ENCODE results near the gene ANTXRL. TPM values are rescaled to one million over a fixed set of nuclear protein-coding genes. Genes with fewer than 3 reads are reported as not detected.
A peak's percentile ranks its signal among the peaks of the same experiment; 100 is the strongest.

Gene ANTXRL
- total RNA-seq, 4 donors from 2014 or later: 0.27 TPM; not detected in 3

DNA sequence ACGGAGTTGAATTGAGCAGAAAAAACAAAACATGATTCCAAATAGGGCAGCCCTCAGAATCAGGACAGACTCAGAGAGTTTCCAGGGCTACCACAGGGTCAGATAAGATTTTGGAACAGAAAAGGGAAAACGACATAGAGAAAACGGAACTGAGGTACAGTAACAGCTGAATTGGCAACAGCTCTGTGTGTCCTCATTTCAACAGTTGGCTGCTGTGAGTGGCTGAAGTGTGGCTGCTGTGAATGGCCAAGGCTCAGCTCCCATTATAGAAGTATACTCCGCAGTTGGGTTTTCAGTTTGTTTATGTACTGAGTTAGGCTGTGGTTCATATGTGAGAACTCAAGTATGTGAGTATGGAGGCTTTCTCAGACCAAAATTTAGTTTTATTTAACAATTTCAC is 32.0 kb downstream of the ANTXRL start:
- H3K4me1 ChIP-seq: no peaks in the 10 kb centered on the region
- no peaks in the 10 kb centered on the region for H3K9me3 ChIP-seq
- no peaks in the 10 kb centered on the region for H3K27me3 ChIP-seq
- intact Hi-C loops (cut with DNase I; ENCODE audit: low total_unique reads): no loop called here
- H3K27ac ChIP-seq: no peak overlapping the region
- no peaks in the 10 kb centered on the region for H3K36me3 ChIP-seq
- no peak overlapping the region for H3K4me3 ChIP-seq
- no peak for DNase-seq
- no peak for TF ChIP-seq POLR2A (IDR thresholded peaks at IDR 0.05)
- TF ChIP-seq, protein P1, sequence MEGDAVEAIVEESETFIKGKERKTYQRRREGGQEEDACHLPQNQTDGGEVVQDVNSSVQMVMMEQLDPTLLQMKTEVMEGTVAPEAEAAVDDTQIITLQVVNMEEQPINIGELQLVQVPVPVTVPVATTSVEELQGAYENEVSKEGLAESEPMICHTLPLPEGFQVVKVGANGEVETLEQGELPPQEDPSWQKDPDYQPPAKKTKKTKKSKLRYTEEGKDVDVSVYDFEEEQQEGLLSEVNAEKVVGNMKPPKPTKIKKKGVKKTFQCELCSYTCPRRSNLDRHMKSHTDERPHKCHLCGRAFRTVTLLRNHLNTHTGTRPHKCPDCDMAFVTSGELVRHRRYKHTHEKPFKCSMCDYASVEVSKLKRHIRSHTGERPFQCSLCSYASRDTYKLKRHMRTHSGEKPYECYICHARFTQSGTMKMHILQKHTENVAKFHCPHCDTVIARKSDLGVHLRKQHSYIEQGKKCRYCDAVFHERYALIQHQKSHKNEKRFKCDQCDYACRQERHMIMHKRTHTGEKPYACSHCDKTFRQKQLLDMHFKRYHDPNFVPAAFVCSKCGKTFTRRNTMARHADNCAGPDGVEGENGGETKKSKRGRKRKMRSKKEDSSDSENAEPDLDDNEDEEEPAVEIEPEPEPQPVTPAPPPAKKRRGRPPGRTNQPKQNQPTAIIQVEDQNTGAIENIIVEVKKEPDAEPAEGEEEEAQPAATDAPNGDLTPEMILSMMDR (IDR thresholded peaks at IDR 0.05): no peak

DNA sequence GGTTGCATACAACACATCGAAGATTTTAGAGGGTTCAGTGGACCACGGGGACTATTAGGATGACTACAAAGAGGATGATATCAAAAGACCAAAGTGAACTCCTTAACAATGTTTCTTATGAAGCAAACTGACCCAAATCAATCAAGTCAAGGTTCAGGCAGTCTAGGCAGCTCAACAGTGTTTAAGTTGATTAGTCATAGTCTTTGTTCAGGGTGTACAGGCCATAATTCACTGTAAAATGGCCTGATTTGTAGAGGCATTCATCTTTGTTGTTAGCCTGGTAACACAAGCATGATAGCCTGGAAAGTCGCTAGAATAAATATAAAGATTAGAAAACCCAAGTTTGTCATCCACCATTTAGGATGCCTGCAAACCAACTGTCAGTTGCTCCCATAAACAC is 32.6 kb downstream of the ANTXRL start:
- intact Hi-C loops (cut with DNase I; ENCODE audit: low total_unique reads): no loop called here
- Histone ChIP-seq H3K36me3 (no peaks in the 10 kb centered on the region), H3K27me3 (no peaks in the 10 kb centered on the region)

DNA sequence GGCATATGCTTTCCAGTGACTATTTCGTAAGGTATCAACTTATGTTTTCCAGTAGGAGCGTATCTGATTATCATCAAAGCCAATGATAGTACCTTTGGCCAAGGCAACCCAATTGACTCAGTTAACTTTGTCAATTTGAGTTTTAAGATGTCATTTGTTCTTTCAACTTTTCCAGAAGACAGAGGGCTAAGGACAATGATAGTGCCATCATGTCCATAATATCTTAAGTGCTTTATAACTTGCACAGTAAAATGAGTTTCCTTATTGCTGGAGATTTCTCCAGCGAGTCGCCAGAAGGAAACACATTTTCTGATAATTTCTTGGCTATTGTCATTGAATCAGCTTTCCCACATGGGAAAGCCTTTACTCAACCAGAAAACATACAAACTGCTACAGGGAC is 35.0 kb downstream of the ANTXRL start:
- no peaks in the 10 kb centered on the region for H3K4me1 ChIP-seq
- TF ChIP-seq, protein P1 (IDR thresholded peaks at IDR 0.05): no peak
- TF ChIP-seq POLR2A (IDR thresholded peaks at IDR 0.05): no peak
- no peak overlapping the region for H3K4me3 ChIP-seq
- intact Hi-C loops (cut with DNase I; ENCODE audit: low total_unique reads): no loop called here
- no peak overlapping the region for H3K27ac ChIP-seq
- no peak for DNase-seq
- no peaks in the 10 kb centered on the region for H3K36me3 ChIP-seq
- H3K9me3 ChIP-seq: no peaks in the 10 kb centered on the region
- H3K27me3 ChIP-seq: no peaks in the 10 kb centered on the region

More for the DNA sequence above, 32.6 kb downstream of the ANTXRL start:
- Histone ChIP-seq H3K4me3 (no peak overlapping the region), H3K4me1 (no peaks in the 10 kb centered on the region), H3K27ac (no peak overlapping the region), H3K9me3 (no peaks in the 10 kb centered on the region)
- no peak for DNase-seq
- TF ChIP-seq POLR2A (IDR thresholded peaks at IDR 0.05): no peak
- TF ChIP-seq, protein P1 (IDR thresholded peaks at IDR 0.05): no peak

DNA sequence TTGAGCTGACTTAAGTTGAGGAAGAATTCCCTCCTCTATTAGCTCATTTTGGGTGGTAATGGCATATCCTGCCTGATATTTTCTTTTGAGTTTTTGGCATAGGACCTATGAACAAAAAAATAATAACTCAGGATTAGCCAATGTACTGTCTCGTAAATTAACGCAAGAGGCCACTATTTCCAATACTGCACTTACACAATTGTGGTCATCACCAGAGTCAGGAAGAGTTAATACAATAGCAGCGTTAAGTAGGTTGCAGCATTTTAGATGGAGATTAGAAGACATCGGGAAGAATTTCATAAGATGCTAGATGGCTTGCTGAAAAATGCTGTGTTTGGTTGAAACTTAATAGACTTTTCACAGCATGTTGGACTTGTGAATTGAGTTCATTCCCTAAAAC is 36.4 kb downstream of the ANTXRL start:
- H3K36me3 ChIP-seq: no peaks in the 10 kb centered on the region
- intact Hi-C loops (cut with DNase I; ENCODE audit: low total_unique reads): no loop called here
- no peaks in the 10 kb centered on the region for H3K9me3 ChIP-seq
- H3K27me3 ChIP-seq: no peaks in the 10 kb centered on the region
- no peaks in the 10 kb centered on the region for H3K4me1 ChIP-seq
- H3K27ac ChIP-seq: no peak overlapping the region
- no peak for DNase-seq
- TF ChIP-seq, protein P1 (IDR thresholded peaks at IDR 0.05): no peak
- TF ChIP-seq POLR2A (IDR thresholded peaks at IDR 0.05): no peak
- no peak overlapping the region for H3K4me3 ChIP-seq

DNA sequence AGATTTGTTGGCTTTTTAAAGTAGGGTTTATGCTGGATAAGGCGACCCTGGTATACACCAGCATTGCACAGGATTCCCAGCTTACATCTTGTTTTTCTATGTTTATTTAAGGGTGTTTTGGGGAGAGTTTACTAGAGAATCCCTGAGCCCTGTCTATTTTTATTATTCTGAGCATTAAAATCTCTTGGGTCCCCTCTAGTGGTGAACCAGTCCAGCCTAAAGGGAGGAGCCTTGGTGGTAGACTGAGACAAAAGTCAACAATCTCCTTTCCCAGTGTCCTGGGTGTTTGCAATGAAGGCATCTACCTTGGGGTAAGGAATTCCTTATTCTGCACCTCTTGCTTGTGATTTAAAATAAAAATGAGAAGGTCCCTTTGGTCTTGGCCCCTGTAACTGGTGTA is 38.2 kb downstream of the ANTXRL start:
- no peak overlapping the region for H3K27ac ChIP-seq
- H3K4me1 ChIP-seq: no peaks in the 10 kb centered on the region
- no peaks in the 10 kb centered on the region for H3K27me3 ChIP-seq
- intact Hi-C loops (cut with DNase I; ENCODE audit: low total_unique reads): no loop called here
- H3K4me3 ChIP-seq: no peak overlapping the region
- TF ChIP-seq, protein P1 (IDR thresholded peaks at IDR 0.05): peak in 1 of 4 experiments; percentile 9
- no peak for TF ChIP-seq POLR2A (IDR thresholded peaks at IDR 0.05)
- no peak for DNase-seq
- no peaks in the 10 kb centered on the region for H3K36me3 ChIP-seq
- no peaks in the 10 kb centered on the region for H3K9me3 ChIP-seq

Data from uterus (tissue), 4 donors.